T-helper 9 cell (primary cell): ENCODE measurements around the gene ALDH16A1.
"Not testable (repeated sequence)": the region's sequence is repeated elsewhere in the genome, so short reads cannot be mapped to it uniquely, and the experiment has no call there.

Source experiments
- DNase-seq: peaks from one replicate; pipeline ENCODE4 v3.0.0-alpha.2; 2020

ALDH16A1 gene

DNA sequence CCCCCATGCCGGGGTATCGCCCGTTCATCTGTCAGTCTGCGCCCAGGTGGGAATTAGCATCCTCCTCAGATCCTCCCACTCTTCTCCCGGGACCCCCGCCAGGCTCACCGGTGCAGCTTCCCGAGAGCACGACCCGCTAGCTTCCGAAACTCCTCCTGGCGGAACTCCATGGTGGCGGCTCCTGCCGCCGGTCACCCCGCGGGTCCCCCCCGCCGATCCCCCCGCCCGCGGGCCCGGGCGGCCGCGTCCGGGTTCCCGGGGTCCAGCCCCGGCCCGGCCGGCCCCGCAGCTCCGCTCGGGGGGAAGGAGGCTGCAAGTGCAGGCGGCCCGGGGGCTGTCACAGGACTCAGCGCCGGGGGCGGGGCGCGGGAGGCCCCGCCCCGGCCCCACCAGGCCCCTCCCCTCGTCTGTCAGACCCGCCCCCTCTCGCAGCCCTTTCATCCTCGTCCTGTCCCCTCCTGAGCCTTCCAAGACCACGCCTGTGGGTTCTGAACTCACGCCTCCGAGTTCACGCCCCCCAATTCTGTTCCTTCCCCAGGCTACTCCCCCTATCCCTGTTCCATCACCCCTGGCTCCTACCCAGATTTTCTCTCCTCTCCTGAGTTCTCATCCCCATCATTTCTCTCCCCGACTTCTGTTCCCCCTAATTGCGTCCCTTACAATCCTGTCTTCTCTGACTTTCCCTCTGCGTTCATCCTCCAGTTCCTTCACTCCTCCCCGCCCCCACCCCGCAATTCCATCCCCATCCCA lies 11.6 kb upstream of the ALDH16A1 start, which contains the start of gene SLC17A7:
Gene SLC17A7, minus strand, starts transcription at position 318 of the 750 bp plus-strand sequence. Its CDS starts 148 bp downstream, at position 170.
- DNase-seq, result peak; percentile 40

DNA sequence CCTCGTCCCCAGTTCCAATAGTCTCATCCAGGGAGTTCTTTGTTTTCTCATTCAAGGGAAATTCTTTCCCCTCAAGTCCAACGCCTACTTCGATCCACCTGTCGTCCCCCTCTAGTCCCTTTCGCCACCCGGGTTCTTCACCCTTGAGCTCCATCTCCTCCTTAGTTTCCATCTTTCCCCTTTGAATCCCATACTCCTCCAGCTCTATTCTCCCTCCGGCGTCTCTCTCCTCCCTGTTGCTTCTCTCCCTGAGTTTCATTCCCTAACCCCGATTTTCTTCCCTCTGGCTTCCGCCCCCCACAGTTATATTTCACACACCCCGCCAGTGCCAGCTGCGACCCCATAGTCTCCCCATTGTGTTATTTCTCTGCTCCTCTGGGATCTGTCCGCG lies 11.1 kb upstream of the ALDH16A1 start:
- no peak for DNase-seq

DNA sequence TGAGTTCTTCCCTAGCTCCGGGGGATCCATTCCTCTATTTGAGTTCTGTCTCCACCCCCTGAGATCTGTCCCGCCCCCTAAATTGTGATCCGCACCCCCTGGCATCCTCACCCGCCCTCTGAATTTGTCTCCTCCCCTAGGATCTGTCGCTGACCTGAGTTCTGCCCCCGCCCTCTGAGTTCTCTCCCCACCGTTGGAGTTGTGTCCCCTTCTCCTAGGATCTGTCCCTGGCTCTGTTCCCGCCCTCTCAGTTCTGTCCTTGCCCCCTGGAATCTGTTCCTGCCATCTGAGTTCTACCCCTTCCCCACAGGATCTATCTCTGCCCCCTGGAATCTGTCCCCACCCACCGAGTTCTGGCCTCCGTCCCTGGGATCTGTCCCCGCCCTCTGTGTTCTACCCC lies 10.7 kb upstream of the ALDH16A1 start:
- DNase-seq, result no peak

GRCh38 chr19:49442771-49443365 lies 10.2 kb upstream of the ALDH16A1 start:
- DNase-seq, result peak; percentile 43

- peak; percentile 93 for DNase-seq
Measured at GRCh38 chr19:49443366-49444099, 9.5 kb upstream of the ALDH16A1 start.

DNA sequence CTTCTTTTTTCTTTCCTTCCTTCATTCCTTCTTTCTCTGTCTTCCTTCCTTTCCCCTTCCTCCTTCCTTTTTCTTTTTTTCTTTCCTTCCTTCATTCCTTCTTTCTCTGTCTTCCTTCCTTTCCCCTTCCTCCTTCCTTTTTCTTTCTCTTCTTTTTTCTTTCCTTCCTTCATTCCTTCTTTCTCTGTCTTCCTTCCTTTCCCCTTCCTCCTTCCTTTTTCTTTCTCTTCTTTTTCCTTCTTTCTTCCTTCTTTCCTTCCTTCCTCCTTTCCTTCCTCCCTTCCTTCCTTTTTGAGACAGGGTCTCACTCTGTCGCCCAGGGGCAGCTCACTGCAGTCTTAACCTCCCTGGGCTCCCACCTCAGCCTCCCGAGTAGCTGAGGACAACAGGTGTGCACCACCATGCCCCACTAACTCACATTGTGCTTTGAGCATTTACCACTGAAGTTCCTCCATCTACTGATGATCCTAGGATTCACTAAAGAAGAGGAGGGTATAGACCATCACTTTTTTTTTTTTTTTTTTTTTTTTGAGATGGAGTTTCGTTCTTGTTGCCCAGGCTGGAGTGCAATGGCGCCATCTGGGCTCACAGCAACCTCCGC lies 8.8 kb upstream of the ALDH16A1 start:
- DNase-seq, result not testable (repeated sequence)

- no peak for DNase-seq
Measured at GRCh38 chr19:49445997-49446396, 7.0 kb upstream of the ALDH16A1 start.

DNA sequence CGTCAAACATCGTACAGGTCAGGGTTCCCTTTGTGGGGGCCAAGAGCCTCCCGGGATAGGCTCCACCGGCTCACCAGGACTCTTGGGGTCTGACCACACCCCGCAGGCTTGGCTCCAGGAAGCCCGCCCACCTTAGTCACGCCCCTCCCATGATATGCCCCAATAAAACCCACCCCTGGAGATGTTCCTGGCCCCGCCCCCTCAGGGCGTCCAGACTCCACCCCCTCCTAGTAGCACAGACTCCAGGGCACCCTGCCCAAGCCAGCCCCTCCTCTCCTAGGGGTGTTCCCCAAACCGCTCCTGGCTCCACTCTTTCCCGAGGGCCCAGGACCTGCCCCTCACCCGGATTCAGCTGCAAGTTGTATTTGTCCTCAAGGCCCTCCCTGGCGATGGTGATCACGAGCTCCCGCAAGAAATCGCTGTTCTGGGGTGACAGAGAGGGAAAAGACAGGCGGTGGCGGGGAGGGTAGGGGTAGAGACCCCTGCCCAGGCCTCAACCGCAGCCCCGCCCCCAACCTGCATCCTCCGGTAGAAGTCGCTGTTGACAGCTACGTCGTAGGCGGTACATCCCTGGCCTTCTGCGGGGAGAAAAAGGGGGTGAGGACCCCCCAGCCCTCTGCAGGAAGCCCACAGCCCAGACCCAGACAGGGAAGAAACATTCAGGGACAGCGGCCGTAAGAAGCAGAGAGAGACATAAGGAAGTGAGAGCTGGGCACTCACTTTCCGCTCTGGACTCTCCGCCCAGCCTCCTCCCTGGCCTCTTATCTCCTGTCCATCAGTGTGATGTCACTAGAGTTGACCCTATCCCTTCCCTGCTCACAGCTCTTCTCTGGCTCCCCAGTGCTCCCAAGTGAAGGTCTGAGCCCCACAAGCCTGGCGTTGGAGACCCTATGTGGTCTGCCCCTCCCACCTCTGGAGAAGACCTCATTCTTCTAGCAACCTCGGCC lies 5.3 kb upstream of the ALDH16A1 start:
- DNase-seq, result no peak

DNA sequence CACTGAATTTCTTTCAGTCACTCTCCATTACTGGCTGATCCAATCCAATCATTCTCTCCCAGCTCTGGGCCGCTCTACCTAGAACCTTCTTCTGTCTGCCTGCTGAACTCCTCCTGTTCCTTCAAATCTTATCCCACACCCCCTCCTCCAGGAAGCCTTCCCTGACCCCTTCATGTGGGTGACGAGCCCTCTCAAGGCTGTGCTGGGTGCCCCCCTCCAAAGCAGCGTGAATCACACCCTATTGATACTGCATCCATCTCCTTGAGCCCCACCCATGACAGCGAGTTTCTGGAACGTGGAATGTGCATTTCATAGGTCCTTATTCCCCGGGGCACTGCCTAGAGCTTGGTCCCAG lies 4.6 kb upstream of the ALDH16A1 start:
- DNase-seq, result no peak

- no peak for DNase-seq
Measured at GRCh38 chr19:49450405-49450804, 2.6 kb upstream of the ALDH16A1 start.

DNA sequence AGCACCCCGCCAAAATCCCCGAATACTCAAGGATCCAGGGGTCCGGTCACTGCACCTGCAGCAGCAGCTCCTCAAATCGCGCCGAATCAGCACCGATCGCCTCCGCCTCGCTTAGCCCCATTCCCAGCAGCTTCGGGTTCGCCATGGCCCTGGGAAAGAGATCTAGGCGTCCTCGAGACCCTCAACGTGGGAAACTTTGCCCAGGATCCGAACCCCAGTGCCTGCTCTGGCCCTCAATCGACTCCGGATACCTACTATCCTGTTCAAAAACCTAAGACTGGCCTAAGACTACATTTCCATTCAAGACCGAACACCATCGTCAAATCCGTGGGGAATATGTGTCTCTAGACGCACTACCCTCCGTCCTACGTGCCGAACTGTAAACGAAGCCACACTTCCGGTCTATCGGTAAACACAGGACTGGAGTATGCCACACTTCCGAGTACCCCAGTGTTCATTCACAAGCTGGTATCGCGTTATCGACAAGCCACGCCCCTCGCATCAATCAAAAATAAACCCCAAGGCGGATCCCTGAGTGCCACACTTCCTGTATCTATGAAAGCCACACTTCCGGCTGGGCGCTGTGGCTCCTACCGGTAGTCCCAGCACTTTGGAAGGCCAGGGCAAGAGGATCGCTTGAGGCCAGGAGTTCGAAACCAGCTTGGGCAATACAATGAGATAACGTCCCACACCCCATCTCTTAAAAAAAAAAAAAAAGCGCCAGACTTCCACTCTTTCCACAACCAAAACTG lies 1.4 kb upstream of the ALDH16A1 start, which contains the start of gene PIH1D1:
Gene PIH1D1, minus strand, starts transcription at position 385 of the 752 bp plus-strand sequence. Its CDS starts 240 bp downstream, at position 145.
- DNase-seq, result peak; percentile 86

DNA sequence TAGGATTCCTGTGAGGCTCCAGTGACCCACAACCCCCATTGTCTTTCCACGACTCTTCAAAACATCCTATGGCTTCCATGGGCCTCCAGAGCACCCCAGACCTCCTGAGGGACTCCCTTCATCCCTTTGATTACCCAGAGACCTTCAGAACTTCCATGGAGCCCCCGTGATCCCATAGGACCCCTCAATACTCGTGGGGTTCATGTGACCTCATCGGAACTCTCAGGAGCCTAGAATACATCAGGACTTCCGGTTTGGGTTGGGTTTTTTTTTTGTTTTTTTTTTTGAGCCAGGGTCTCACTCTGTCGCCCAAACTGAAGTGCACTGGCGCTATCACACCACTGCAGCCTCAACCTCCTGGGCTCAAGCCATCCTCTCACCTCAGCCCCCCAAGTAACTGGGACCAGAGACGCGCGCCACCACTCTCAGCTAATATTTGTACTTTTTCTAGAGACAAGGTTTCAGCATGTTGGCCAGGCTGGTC lies 774 bp downstream of the ALDH16A1 start:
- no peak for DNase-seq

DNA sequence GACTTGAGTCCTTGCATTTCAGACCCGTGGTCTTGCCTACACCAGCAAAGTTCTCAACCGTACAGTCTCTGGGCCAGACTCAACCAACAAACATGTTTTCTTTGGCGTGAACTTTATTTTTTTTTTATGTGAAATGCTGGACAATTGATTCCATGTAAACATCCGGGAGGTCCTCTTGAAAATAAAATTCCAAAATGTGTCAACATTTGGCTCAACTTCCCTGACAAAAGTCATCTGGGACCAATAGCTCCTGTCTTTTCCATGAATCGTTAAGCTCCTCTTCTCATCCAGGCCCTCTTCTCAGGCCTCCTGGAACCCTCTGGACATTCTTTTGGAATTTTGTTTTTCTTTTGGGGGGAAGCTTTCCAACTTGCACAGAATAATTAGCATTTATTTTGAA lies 2.7 kb downstream of the ALDH16A1 start:
- no peak for DNase-seq

DNA sequence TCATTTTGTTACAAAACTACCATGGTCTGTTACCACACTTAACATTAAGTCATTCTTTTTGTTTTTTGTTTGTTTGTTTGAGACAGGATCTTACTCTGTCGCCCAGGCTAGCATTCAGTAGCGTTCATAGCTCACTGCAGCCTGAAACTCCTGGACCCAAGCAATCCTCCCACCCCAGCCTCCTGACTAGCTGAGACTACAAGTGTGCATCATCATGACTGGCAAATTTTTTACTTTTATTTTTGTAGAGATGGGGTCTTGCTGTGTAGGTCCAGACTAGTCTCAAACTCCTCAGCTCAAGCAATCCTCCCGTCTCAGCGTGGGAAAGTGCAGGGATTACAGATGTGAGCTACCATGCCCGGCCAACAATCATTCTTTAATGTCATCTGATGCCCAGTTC lies 3.3 kb downstream of the ALDH16A1 start:
- no peak for DNase-seq

DNA sequence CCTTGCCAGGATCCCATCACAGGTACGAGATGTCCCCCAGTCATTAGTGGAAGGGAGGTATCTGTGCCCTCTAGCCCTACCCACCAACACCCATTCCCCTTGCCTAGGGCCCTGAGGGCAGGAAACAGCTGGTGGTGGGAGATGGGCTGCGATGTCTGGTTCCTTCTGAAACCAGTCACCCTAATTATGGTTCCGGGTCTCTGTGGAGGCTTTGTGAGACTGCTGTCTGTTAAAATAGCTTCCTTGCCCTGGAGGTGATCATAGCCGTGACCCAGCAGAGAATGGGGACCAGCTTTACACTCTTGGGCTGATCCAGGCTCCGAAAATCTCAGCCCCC lies 5.5 kb downstream of the ALDH16A1 start:
- DNase-seq, result no peak

GRCh38 chr19:49459388-49459787 lies 6.4 kb downstream of the ALDH16A1 start:
- DNase-seq, result no peak

DNA sequence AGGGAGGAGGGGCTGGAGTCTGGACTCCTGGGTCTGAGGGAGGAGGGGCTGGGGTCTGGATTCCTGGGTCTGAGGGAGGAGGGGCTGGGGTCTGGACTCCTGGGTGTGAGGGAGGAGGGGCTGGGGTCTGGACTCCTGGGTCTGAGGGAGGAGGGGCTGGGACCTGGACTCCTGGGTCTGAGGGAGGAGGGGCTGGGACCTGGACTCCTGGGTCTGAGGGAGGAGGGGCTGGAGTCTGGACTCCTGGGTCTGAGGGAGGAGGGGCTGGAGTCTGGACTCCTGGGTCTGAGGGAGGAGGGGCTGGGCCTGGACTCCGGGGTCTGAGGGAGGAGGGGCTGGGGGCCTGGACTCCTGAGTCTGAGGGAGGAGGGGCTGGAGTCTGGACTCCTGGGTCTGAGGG lies 8.1 kb downstream of the ALDH16A1 start:
- not testable (repeated sequence) for DNase-seq

- DNase-seq, result no peak
Measured at GRCh38 chr19:49461656-49462055, 8.6 kb downstream of the ALDH16A1 start.

DNA sequence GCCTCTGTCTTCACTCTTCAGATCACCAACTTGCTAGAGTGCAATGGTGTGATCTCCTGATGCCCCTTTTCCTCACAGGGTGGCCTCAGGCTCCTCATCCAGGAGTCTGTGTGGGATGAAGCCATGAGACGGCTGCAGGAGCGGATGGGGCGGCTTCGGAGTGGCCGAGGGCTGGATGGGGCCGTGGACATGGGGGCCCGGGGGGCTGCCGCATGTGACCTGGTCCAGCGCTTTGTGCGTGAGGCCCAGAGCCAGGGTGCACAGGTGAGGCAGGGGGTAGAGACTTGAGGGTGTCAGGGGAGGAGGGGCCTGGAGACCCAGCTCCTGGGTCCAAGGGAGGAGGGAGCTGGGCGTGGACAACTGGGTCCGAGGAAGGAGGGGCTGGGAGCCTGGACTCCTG lies 9.5 kb downstream of the ALDH16A1 start:
- no peak for DNase-seq

DNA sequence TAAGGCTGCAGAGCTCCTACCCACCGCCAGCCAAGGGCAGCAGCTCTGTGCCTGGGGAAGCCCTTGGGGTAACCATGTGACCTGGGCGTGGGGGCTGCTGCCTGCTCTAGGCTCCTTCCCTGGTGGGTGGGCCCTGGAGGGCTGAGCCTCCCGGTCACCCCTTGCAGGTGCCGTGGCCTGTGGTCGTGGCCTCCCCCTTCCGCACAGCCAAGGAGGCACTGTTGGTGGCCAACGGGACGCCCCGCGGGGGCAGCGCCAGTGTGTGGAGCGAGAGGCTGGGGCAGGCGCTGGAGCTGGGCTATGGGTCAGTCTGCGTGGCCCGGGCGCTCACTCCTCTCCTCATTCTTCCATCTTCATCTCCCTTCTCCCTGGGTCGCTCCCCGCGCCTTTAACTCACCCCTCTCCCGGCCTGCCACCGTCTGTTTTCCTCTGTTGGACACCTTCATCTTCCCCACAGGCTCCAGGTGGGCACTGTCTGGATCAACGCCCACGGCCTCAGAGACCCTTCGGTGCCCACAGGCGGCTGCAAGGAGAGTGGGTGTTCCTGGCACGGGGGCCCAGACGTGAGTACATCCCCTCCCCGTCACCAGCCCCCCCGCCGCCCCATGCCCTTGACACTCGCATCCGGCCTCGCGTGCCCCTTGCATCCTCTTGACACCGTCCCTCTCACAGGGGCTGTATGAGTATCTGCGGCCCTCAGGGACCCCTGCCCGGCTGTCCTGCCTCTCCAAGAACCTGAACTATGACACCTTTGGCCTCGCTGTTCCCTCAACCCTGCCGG lies 11.1 kb downstream of the ALDH16A1 start:
- no peak for DNase-seq

- DNase-seq, result no peak
Measured at GRCh38 chr19:49465371-49465770, 12.3 kb downstream of the ALDH16A1 start.
